HG02763 (cell line): ENCODE results near the gene FBXO7.
"Not testable (repeated sequence)": the region's sequence is repeated elsewhere in the genome, so short reads cannot be mapped to it uniquely, and the experiment has no call there.

Experiments
- ATAC-seq: cut with Tn5 transposase; IDR thresholded peaks from one replicate; pipeline ENCODE4 v1.9.1; 2021; ENCODE audit warnings: mild to moderate bottlenecking, moderate library complexity; ENCODE audit not compliant: unreplicated experiment

The FBXO7 gene

GRCh38 chr22:32474635-32475467 lies at the start of gene FBXO7:
Gene FBXO7, plus strand, starts transcription at chr22:32474811. Its CDS starts 192 bp downstream, at chr22:32475003.
- ATAC-seq = peak; percentile 69

GRCh38 chr22:32426881-32427280 lies 47.7 kb upstream of the FBXO7 start:
- ATAC-seq = no peak

GRCh38 chr22:32430352-32430751 lies 44.3 kb upstream of the FBXO7 start:
- ATAC-seq = no peak

- ATAC-seq = no peak
Observed at GRCh38 chr22:32444068-32444467, 30.5 kb upstream of the FBXO7 start.

GRCh38 chr22:32446321-32446720 lies 28.3 kb upstream of the FBXO7 start:
- no peak for ATAC-seq

- ATAC-seq = no peak
Observed at GRCh38 chr22:32448980-32449379, 25.6 kb upstream of the FBXO7 start.

GRCh38 chr22:32457031-32457430 lies 17.6 kb upstream of the FBXO7 start:
- ATAC-seq = no peak

- no peak for ATAC-seq
Observed at GRCh38 chr22:32462452-32462851, 12.2 kb upstream of the FBXO7 start.

- ATAC-seq = no peak
Observed at GRCh38 chr22:32465661-32466060, 8.9 kb upstream of the FBXO7 start.

- no peak for ATAC-seq
Observed at GRCh38 chr22:32466496-32466895, 8.1 kb upstream of the FBXO7 start.

- no peak for ATAC-seq
Observed at GRCh38 chr22:32469799-32470212, 4.8 kb upstream of the FBXO7 start.

- no peak for ATAC-seq
Observed at GRCh38 chr22:32473388-32473952, 1.1 kb upstream of the FBXO7 start.

GRCh38 chr22:32475468-32476010 lies 928 bp downstream of the FBXO7 start:
- no peak for ATAC-seq

GRCh38 chr22:32476281-32477195 lies 1.9 kb downstream of the FBXO7 start:
- ATAC-seq = no peak

- no peak for ATAC-seq
Observed at GRCh38 chr22:32477596-32477995, 3.0 kb downstream of the FBXO7 start.

- ATAC-seq = not testable (repeated sequence)
Observed at GRCh38 chr22:32478552-32478951, 3.9 kb downstream of the FBXO7 start.

GRCh38 chr22:32478994-32479393 lies 4.4 kb downstream of the FBXO7 start:
- no peak for ATAC-seq

GRCh38 chr22:32480238-32480637 lies 5.6 kb downstream of the FBXO7 start:
- ATAC-seq = no peak

GRCh38 chr22:32482708-32483107 lies 8.1 kb downstream of the FBXO7 start:
- no peak for ATAC-seq

- ATAC-seq = no peak
Observed at GRCh38 chr22:32486656-32487390, 12.2 kb downstream of the FBXO7 start.
